ENCODE data around the gene NBPF1.
"Not testable (repeated sequence)": the region's sequence is repeated elsewhere in the genome, so short reads cannot be mapped to it uniquely, and the experiment has no call there.

DNA sequence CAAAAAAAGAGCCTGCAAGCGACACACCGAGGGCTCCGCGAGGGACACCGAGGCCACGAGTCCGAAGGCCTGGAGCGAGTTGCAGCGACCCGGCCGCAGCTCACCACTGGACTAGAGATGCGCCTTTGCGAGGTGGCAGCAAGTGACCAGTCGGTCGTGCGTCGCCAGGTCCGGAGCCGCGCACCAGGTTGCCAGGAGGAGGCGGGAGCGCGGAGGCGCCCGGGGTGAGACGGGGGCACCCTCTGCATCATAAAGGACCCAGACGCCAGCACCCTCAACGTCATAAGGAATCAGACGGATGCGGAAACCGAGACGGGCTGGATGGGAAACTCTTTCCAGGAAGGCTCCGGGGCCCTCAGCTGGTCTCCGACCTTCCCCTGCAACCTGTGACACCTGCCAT is 77.9 kb downstream of the NBPF1 start:
- not testable (repeated sequence) for TF ChIP-seq EZH2 (IDR thresholded peaks at IDR 0.05; ENCODE audit: insufficient read depth, poor library complexity, severe bottlenecking); EZH2phosphoT487 (IDR thresholded peaks at IDR 0.05; ENCODE audit: insufficient read depth, low read depth)
